Measurements from ENCODE around the gene PATL2. TPM values are rescaled to one million over a fixed set of nuclear protein-coding genes. Genes with fewer than 3 reads are reported as not detected.
"Not testable (repeated sequence)": the region's sequence is repeated elsewhere in the genome, so short reads cannot be mapped to it uniquely, and the experiment has no call there.

PATL2 gene
- total and polyA plus RNA-seq, 2 experiments from 2014 or later = 0.77 to 0.85 TPM

GRCh38 chr15:44692659-44693058 lies 18.5 kb downstream of the PATL2 start:
- Histone ChIP-seq H3K79me2 (no peaks in the 10 kb centered on the region), H3K27me3 (no peaks in the 10 kb centered on the region), H3K27ac (no peak overlapping the region), H3K9me3 (ENCODE audit: low read depth) (no peaks in the 10 kb centered on the region), H3K4me1 (ENCODE audit: insufficient read depth) (no peaks in the 10 kb centered on the region), H3K36me3 (replicated peaks; ENCODE audit: insufficient read depth, low read depth) (no peaks in the 10 kb centered on the region), H2AFZ (no peak overlapping the region), H4K20me1 (ENCODE audit: insufficient read depth, poor library complexity, severe bottlenecking) (no peaks in the 10 kb centered on the region), H3K4me2 (no peak overlapping the region), H3K4me3 (no peak overlapping the region), H3K9me2 (replicated peaks; ENCODE audit: insufficient read depth) (no peaks in the 10 kb centered on the region)
- no peak for DNase-seq (ENCODE audit: low spot score)
- WGBS (ENCODE audit: low lambda C conversion rate, missing lambda C conversion rate) = 96% methylated on average over 1 of the region's 1 CpG
- TF ChIP-seq EZH2phosphoT487 (IDR thresholded peaks at IDR 0.05; ENCODE audit: low read depth, severe bottlenecking, unreplicated experiment) (no peak), EZH2 (IDR thresholded peaks at IDR 0.05; ENCODE audit: borderline replicate concordance) (no peak), CTCF (IDR thresholded peaks at IDR 0.05; ENCODE audit: poor library complexity) (no peak)

GRCh38 chr15:44690245-44690644 lies 20.9 kb downstream of the PATL2 start:
- 67% methylated on average over 1 of the region's 1 CpG for WGBS (ENCODE audit: low lambda C conversion rate, missing lambda C conversion rate)
- H3K27me3 ChIP-seq; H3K36me3 ChIP-seq (replicated peaks; ENCODE audit: insufficient read depth, low read depth); H3K4me3 ChIP-seq; H4K20me1 ChIP-seq (ENCODE audit: insufficient read depth, poor library complexity, severe bottlenecking); H3K27ac ChIP-seq; H2AFZ ChIP-seq; H3K79me2 ChIP-seq; H3K9me2 ChIP-seq (replicated peaks; ENCODE audit: insufficient read depth); H3K9me3 ChIP-seq (ENCODE audit: low read depth); H3K4me2 ChIP-seq; DNase-seq (ENCODE audit: low spot score); H3K4me1 ChIP-seq (ENCODE audit: insufficient read depth): not testable (repeated sequence)

- H3K4me3 ChIP-seq; DNase-seq (ENCODE audit: low spot score); H3K27me3 ChIP-seq; H2AFZ ChIP-seq; H3K9me2 ChIP-seq (replicated peaks; ENCODE audit: insufficient read depth); H3K9me3 ChIP-seq (ENCODE audit: low read depth); H3K79me2 ChIP-seq; H3K4me1 ChIP-seq (ENCODE audit: insufficient read depth); H4K20me1 ChIP-seq (ENCODE audit: insufficient read depth, poor library complexity, severe bottlenecking); H3K36me3 ChIP-seq (replicated peaks; ENCODE audit: insufficient read depth, low read depth); H3K4me2 ChIP-seq; H3K27ac ChIP-seq: not testable (repeated sequence)
- WGBS (ENCODE audit: low lambda C conversion rate, missing lambda C conversion rate) = 86% methylated on average over 2 of the region's 2 CpGs
These were observed 21.8 kb downstream of the PATL2 start for GRCh38 chr15:44689318-44689717.

GRCh38 chr15:44682809-44683682 lies 28.1 kb downstream of the PATL2 start:
- H3K36me3 ChIP-seq (replicated peaks; ENCODE audit: insufficient read depth, low read depth); H3K27me3 ChIP-seq; H3K79me2 ChIP-seq; H3K9me2 ChIP-seq (replicated peaks; ENCODE audit: insufficient read depth); H2AFZ ChIP-seq; H4K20me1 ChIP-seq (ENCODE audit: insufficient read depth, poor library complexity, severe bottlenecking); H3K4me3 ChIP-seq; H3K4me1 ChIP-seq (ENCODE audit: insufficient read depth); H3K9me3 ChIP-seq (ENCODE audit: low read depth): not testable (repeated sequence)
- H3K27ac ChIP-seq = peak overlapping the region; percentile 50
- peak overlapping the region; percentile 51 for H3K4me2 ChIP-seq
- 52% methylated on average over 8 of the region's 8 CpGs for WGBS (ENCODE audit: low lambda C conversion rate, missing lambda C conversion rate)
- DNase-seq (ENCODE audit: low spot score) = peak; percentile 85

GRCh38 chr15:44682211-44682610 lies 28.9 kb downstream of the PATL2 start:
- H3K4me2 ChIP-seq = no peak overlapping the region
- no peak for DNase-seq (ENCODE audit: low spot score)
- H3K4me3 ChIP-seq = no peak overlapping the region
- TF ChIP-seq EZH2phosphoT487 (IDR thresholded peaks at IDR 0.05; ENCODE audit: low read depth, severe bottlenecking, unreplicated experiment) = no peak
- TF ChIP-seq CTCF (IDR thresholded peaks at IDR 0.05; ENCODE audit: poor library complexity) = no peak
- no peak for TF ChIP-seq EZH2 (IDR thresholded peaks at IDR 0.05; ENCODE audit: borderline replicate concordance)
- no peaks in the 10 kb centered on the region for H3K9me2 ChIP-seq (replicated peaks; ENCODE audit: insufficient read depth)
- no peaks in the 10 kb centered on the region for H3K27me3 ChIP-seq
- peaks cover 4% of the 10 kb centered on the region for H3K4me1 ChIP-seq (ENCODE audit: insufficient read depth)
- no peaks in the 10 kb centered on the region for H3K79me2 ChIP-seq
- H3K36me3 ChIP-seq (replicated peaks; ENCODE audit: insufficient read depth, low read depth) = no peaks in the 10 kb centered on the region
- 94% methylated on average over 2 of the region's 2 CpGs for WGBS (ENCODE audit: low lambda C conversion rate, missing lambda C conversion rate)
- H3K27ac ChIP-seq = no peak overlapping the region
- no peaks in the 10 kb centered on the region for H3K9me3 ChIP-seq (ENCODE audit: low read depth)
- no peaks in the 10 kb centered on the region for H4K20me1 ChIP-seq (ENCODE audit: insufficient read depth, poor library complexity, severe bottlenecking)
- no peak overlapping the region for H2AFZ ChIP-seq

Measured in hepatocyte (in vitro differentiated cells).